NCI-H226 (cell line): ENCODE measurements around the gene DNASE2B.

Experiments used
- DNase-seq: peaks from one replicate; pipeline ENCODE4 v3.0.0-alpha.2; 2015

DNASE2B gene

GRCh38 chr1:84398175-84399155, at the start of gene DNASE2B:
TSS of gene DNASE2B (plus strand) at chr1:84398484. CDS start at chr1:84398565, 81 bp downstream.
- DNase-seq, result no peak

DNA sequence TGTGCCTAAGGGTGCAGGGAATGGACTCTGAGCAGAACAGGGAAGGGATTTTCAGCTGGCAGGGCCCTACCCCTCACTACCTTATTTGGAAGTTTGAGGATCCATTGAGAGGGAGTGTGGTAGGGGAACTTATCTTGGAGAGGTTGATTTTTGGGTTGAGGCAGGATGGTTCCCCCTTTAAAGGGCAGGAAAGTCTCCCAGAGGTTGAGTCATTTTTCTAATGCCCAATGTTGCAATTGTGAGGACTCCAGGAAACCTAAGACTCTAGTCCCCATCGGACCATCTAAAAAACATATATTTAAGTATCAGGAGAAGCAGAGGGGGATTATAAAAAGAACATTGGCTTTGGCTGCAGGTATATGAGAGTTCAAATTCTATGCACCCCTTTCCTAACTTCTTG, 49.5 kb upstream of the DNASE2B start:
- no peak for DNase-seq

GRCh38 chr1:84350104-84350503, 48.2 kb upstream of the DNASE2B start:
- no peak for DNase-seq

- DNase-seq, result no peak
Measured at GRCh38 chr1:84350550-84350949, 47.7 kb upstream of the DNASE2B start.

DNA sequence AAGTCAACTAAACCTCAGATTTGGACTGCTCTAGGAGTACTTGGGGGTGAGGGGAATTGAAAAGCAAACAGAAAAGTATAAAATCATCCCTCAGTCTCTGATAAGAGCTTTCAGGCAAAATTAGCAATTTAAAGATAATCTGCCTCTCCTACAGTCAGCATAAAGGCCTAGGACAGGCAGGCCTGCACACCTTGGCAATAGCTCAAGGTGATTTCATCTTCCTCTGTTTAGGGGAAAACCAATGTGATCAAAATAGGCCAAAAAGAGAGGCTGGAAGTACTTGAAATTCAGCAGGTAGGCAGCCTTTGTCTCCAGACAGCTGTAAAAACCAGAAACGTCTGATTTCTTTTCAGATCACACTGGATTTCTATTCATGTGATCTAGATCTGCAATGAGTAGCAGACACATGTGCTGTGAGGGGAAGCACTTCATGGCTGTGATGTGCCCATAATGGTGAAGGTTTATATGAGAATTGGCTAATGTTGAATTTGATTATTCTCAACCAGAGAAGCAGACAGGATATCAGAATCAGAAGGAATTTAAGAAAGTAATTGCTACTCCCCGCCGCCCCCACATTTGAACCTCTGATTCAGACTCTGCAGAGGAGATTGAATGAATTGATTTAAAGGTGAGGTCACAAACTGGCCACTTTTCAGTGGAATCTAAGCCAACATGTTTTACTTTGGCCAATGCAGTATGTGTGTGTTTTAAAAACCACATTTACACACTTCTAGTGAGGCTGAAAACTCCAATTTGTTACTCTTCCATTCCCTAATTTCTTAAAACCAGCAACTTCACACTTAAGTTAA, 45.8 kb upstream of the DNASE2B start:
- DNase-seq, result no peak

GRCh38 chr1:84353695-84354094, 44.6 kb upstream of the DNASE2B start:
- no peak for DNase-seq

DNA sequence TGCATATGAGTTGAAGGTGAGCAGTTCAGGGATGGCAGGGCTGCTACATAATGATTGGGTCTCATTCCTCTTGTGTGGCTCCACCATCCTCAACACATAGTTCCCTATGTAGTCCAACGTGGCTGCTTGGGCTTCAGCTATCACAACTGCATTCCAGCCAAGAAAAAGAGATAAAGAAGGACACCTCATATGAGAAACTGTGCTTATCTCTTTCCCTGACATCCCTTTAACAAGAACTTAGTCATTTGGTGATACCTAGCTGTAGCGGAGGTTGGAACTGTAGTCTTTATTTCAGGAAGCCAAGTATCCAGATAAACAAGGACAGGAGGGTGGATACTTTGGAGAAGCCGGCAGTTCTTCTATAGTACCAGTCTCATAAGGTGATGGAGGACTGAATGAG, 42.7 kb upstream of the DNASE2B start:
- DNase-seq, result peak; percentile 76

DNA sequence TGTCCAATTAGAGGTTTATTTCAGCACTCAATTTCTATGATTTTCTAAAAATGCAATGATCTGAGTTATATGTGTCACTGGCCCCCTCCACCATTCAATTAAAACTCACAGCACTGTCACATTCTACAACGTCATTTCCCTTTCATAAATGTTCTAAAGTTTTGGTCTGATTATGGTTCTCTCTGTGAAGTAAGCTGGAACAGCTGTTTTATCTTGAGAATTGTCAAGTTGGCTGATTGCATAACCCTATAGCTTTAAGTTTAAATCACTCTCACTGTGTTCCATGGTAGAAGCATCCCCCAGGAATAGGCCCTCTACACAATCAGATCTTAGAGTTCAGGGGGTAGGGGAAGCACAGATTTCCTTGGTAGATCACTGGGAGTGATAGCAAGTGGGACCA, 41.4 kb upstream of the DNASE2B start:
- no peak for DNase-seq

DNA sequence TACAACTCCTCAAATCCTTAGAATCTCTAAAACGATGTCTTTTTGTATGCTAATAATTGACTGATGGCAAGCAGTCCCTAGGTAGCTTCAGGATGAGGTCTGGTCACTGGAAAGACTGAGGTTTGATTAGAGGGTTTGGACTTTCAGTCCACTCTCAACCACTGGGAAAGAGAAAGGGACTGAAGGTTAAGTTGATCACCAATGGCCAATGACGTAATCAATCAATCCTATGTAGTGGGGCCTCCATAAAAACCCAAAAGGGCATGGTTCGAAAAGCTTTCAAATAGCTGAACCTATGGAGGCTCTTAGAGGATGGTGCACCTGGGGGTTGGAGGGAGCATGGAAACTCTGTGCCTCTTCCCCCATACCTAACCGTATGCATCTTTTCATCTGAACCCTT, 39.6 kb upstream of the DNASE2B start:
- no peak for DNase-seq

- DNase-seq, result no peak
Measured at GRCh38 chr1:84360316-84360715, 38.0 kb upstream of the DNASE2B start.

DNA sequence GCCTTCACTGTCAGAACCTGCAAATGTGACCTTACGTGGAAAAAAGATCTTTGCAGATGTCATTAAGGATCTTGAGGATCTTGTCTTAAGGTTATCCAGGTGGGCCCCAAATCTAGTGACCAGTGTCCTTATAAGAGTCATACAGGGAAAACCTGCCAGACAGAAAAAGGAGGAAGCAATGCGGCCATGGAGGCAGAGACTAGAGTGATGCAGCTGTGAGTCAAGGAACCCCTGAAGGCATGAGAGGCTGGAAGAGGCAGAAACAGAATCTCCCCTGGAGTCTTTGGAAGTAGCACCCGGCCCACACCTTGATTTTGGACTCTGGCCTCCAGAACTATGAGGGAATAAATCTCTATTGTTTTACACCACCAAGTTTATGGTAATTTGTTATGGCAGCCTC, 36.5 kb upstream of the DNASE2B start:
- peak; percentile 28 for DNase-seq

DNA sequence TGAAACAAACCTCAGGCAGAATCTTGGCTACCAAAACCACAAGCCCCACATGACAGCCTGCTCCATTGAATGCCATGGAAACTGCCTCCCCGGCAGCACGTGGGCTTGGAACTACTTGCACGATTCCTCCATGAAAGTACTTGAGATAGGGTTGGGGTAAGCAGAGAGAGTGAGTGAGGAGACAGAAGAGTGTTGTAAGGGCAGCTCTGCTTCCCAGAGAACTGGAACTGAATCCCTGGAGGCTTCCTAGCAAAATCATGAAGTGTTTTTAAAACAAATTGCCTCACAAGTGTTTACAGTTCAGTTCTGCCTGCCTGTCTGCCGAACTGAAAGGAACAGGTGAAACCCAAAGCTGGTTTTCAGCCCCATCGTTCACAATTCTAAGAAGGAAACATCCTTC, 35.3 kb upstream of the DNASE2B start:
- DNase-seq, result no peak

GRCh38 chr1:84363622-84364021, 34.7 kb upstream of the DNASE2B start:
- DNase-seq, result no peak

GRCh38 chr1:84365225-84366221, 32.8 kb upstream of the DNASE2B start:
- DNase-seq, result peak; percentile 90

- peak; percentile 83 for DNase-seq
Measured at GRCh38 chr1:84366786-84367185, 31.5 kb upstream of the DNASE2B start.

DNA sequence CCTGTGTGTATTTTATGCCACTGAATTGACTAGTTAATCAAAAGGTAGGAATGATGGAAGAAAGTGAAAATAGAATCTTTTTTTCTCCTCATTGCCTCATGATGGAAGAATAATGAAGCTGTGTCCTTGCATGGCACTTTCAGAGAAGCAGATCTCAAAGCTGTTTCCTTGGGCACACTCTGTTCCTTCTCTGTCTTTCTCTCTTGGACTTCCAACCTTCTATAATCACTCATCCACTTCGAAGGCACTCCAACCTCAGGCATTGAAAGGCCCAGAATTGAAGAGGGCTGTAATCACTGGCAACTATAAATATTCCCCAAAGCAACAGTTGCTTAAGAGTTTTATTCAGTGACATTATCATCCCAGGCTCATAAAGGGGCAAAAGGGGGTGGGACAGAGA, 31.1 kb upstream of the DNASE2B start:
- no peak for DNase-seq

- DNase-seq, result no peak
Measured at GRCh38 chr1:84368441-84368840, 29.8 kb upstream of the DNASE2B start.

DNA sequence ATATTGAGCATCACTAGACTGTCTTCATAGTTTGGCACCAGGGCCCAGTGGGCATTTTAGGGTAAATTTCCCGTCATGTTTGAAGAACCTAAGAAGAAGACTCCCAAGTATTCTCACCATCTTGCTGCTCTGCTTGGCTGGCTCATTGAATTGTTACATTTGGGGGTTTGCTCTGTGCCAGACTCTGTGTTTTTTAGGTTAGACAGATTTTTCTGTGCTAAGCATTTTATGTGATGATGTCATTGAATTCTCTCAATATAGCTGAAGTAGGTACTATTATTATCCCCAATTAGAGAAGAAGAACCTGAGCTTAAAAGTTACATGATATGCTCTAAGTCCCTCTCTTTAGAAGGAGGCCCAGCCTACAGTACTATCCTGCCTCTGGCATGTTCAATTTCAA, 28.0 kb upstream of the DNASE2B start:
- no peak for DNase-seq

- DNase-seq, result no peak
Measured at GRCh38 chr1:84370831-84371394, 27.4 kb upstream of the DNASE2B start.

DNA sequence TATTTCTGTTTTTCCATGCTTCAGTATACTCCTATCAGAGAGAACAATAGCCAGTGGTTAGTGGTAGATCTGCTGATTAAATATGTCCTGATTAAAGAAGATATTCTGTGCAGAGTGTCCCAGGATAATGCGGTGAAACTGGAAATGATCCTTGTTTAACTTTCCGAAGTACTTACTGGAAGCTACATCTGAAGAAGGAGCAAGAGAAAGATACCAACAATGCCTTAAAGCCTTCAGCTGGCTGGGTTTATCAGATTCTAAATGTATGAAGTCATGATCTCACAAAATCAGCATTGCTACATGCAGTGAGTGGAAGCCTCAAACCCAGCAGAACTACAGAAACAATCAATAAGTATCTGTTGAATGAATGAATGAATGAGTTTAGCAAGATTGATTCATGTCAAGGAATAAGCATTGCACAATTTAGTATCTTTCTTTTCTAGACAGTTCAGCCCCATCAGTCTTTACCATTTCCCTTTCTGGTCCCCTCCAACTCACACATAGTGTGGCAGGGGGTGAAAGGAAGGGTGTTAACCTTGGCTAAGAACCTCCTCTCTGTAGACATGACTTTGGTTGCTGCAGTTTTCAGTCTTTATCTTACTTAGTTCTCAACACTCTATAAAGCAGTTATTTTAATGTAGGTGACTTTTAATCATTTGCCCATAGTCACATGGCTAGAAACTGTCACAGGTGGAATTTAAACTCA, 24.7 kb upstream of the DNASE2B start:
- DNase-seq, result no peak

GRCh38 chr1:84374991-84375696, 23.1 kb upstream of the DNASE2B start:
- peak; percentile 40 for DNase-seq
